ENCODE data around the gene COL27A1.

GRCh38 chr9:114270120-114270975 lies 115.0 kb downstream of the COL27A1 start:
- TF ChIP-seq, protein P1, sequence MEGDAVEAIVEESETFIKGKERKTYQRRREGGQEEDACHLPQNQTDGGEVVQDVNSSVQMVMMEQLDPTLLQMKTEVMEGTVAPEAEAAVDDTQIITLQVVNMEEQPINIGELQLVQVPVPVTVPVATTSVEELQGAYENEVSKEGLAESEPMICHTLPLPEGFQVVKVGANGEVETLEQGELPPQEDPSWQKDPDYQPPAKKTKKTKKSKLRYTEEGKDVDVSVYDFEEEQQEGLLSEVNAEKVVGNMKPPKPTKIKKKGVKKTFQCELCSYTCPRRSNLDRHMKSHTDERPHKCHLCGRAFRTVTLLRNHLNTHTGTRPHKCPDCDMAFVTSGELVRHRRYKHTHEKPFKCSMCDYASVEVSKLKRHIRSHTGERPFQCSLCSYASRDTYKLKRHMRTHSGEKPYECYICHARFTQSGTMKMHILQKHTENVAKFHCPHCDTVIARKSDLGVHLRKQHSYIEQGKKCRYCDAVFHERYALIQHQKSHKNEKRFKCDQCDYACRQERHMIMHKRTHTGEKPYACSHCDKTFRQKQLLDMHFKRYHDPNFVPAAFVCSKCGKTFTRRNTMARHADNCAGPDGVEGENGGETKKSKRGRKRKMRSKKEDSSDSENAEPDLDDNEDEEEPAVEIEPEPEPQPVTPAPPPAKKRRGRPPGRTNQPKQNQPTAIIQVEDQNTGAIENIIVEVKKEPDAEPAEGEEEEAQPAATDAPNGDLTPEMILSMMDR (IDR thresholded peaks at IDR 0.05; ENCODE audit: low read length), result no peak
- TF ChIP-seq EZH2 (IDR thresholded peaks at IDR 0.05; ENCODE audit: borderline replicate concordance, low read length), result no peak

Data from OCI-LY1 (cell line).